ENCODE results near the gene PTPN6. TPM values are rescaled to one million over a fixed set of nuclear protein-coding genes. Genes with fewer than 3 reads are reported as not detected.

The PTPN6 gene
- total RNA-seq, 1 donor from 2014 or later: 0.65 TPM

DNA sequence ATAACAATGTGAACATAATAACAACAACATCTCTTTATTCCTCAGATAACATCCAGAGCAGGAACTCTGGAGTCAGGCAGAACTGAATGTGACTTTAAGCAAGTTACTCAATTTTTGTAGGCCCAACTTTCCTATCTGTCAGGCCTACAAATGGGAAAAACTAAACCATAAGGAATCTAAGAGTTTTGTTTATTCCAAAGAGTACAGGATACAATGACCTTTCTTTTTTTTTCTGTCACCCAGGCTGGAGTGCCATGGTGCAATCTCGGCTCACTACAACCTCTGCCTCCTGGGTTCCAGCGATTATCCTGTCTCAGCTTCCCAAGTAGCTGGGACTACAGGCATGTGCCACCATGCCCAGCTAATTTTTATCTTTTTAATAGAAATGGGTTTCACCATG is 57.7 kb downstream of the PTPN6 start:
- no peak overlapping the region for H3K4me3 Mint-ChIP-seq (ENCODE audit: unreplicated experiment)
- no peaks in the 10 kb centered on the region for H3K9me3 Mint-ChIP-seq (ENCODE audit: low read depth)
- peaks cover 2% of the 10 kb centered on the region for H3K4me1 Mint-ChIP-seq (ENCODE audit: low read depth)
- DNase-seq (ENCODE audit: low spot score): no peak
- TF ChIP-seq, protein P1, sequence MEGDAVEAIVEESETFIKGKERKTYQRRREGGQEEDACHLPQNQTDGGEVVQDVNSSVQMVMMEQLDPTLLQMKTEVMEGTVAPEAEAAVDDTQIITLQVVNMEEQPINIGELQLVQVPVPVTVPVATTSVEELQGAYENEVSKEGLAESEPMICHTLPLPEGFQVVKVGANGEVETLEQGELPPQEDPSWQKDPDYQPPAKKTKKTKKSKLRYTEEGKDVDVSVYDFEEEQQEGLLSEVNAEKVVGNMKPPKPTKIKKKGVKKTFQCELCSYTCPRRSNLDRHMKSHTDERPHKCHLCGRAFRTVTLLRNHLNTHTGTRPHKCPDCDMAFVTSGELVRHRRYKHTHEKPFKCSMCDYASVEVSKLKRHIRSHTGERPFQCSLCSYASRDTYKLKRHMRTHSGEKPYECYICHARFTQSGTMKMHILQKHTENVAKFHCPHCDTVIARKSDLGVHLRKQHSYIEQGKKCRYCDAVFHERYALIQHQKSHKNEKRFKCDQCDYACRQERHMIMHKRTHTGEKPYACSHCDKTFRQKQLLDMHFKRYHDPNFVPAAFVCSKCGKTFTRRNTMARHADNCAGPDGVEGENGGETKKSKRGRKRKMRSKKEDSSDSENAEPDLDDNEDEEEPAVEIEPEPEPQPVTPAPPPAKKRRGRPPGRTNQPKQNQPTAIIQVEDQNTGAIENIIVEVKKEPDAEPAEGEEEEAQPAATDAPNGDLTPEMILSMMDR (IDR thresholded peaks at IDR 0.05): no peak
- H3K27me3 Mint-ChIP-seq (ENCODE audit: low read depth): no peaks in the 10 kb centered on the region
- no peak overlapping the region for H3K27ac Mint-ChIP-seq (ENCODE audit: unreplicated experiment)
- peaks cover 3% of the 10 kb centered on the region for H3K36me3 Mint-ChIP-seq (ENCODE audit: low read depth)

DNA sequence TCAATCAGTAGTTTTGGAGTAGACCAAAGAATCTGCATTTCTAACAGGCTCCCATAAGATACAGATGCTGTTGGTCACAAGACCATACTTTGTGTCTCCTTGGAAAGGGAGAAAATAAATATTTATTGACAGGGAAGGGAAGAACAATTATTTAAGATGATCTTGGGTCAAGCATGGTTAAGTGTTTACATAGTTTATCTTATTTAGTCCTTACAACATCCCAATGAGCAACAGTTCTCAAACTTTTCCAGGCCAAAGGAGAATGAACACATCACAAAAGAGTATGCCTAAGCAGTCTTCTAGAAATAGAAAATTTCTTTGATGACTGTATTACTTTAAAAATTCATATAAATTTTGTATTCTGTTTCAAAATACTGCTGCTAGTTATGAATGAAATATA is 58.4 kb downstream of the PTPN6 start:
- H3K27me3 Mint-ChIP-seq (ENCODE audit: low read depth): no peaks in the 10 kb centered on the region
- H3K27ac Mint-ChIP-seq (ENCODE audit: unreplicated experiment): no peak overlapping the region
- DNase-seq (ENCODE audit: low spot score): no peak
- TF ChIP-seq, protein P1 (IDR thresholded peaks at IDR 0.05): no peak
- no peaks in the 10 kb centered on the region for H3K9me3 Mint-ChIP-seq (ENCODE audit: low read depth)
- H3K36me3 Mint-ChIP-seq (ENCODE audit: low read depth): peaks cover 3% of the 10 kb centered on the region
- H3K4me3 Mint-ChIP-seq (ENCODE audit: unreplicated experiment): no peak overlapping the region
- H3K4me1 Mint-ChIP-seq (ENCODE audit: low read depth): peaks cover 2% of the 10 kb centered on the region

Small RNA genes lying within 50 kb of the gene (microRNA-seq; reads per million reads assigned to microRNA genes)
- gene MIR141 (ENCODE audit: borderline number of aligned reads) (4.4 reads per million), gene MIR200C (ENCODE audit: borderline number of aligned reads) (83.6 reads per million, percentile 55 among the genes with 10 or more reads in this experiment)

Other genes with a start within 250 kb of the PTPN6 start
- gene COPS7A, start 227.3 kb upstream of the PTPN6 start, total RNA-seq: 57.0 to 74.4 TPM (median 59.3 TPM) in 3 replicates
- 161 to 172 TPM (median 163 TPM) in 3 replicates for gene MLF2, start 198.2 kb upstream of the PTPN6 start, total RNA-seq
- 413 to 493 TPM (median 463 TPM) in 3 replicates for gene PTMS, start 185.0 kb upstream of the PTPN6 start, total RNA-seq
- 0.56 to 1.7 TPM (median 1.0 TPM) in 3 replicates for gene LAG3, start 178.8 kb upstream of the PTPN6 start, total RNA-seq
- gene CD4, start 161.8 kb upstream of the PTPN6 start, total RNA-seq: 0.70 to 1.2 TPM (median 0.72 TPM) in 3 replicates
- gene GPR162, start 129.5 kb upstream of the PTPN6 start, total RNA-seq: 3.2 to 4.6 TPM (median 4.2 TPM) in 3 replicates
- 109 to 116 TPM (median 114 TPM) in 3 replicates for gene P3H3, start 122.9 kb upstream of the PTPN6 start, total RNA-seq
- gene GNB3, start 110.4 kb upstream of the PTPN6 start, total RNA-seq: 10.2 to 11.5 TPM (median 10.9 TPM) in 3 replicates
- gene CDCA3, start 100.1 kb upstream of the PTPN6 start, total RNA-seq: 4.1 to 7.5 TPM (median 5.6 TPM) in 3 replicates
- 103 to 147 TPM (median 106 TPM) in 3 replicates for gene USP5, start 99.2 kb upstream of the PTPN6 start, total RNA-seq
- gene TPI1, start 83.8 kb upstream of the PTPN6 start, total RNA-seq: 430 to 562 TPM (median 551 TPM) in 3 replicates
- 7.6 to 11.8 TPM (median 7.9 TPM) in 3 replicates for gene SPSB2, start 78.1 kb upstream of the PTPN6 start, total RNA-seq
- 6.3 to 9.3 TPM (median 7.6 TPM) in 3 replicates for gene LRRC23, start 46.5 kb upstream of the PTPN6 start, total RNA-seq
- 22.2 to 60.8 TPM (median 58.6 TPM) in 3 replicates for gene ENO2, start 36.8 kb upstream of the PTPN6 start, total RNA-seq
- gene ATN1, start 23.4 kb upstream of the PTPN6 start, total RNA-seq: 103 to 110 TPM (median 106 TPM) in 3 replicates
- gene RNU7-1, start 7.5 kb upstream of the PTPN6 start, total RNA-seq: not detected in 3 replicates
- 230 to 244 TPM (median 233 TPM) in 3 replicates for gene C12orf57, start 7.3 kb upstream of the PTPN6 start, total RNA-seq
- gene PHB2, start 19.3 kb downstream of the PTPN6 start, total RNA-seq: 129 to 135 TPM (median 129 TPM) in 3 replicates
- gene EMG1, start 19.6 kb downstream of the PTPN6 start, total RNA-seq: 25.0 to 35.1 TPM (median 26.5 TPM) in 3 replicates
- 18.8 to 22.1 TPM (median 19.4 TPM) in 3 replicates for gene LPCAT3, start 67.1 kb downstream of the PTPN6 start, total RNA-seq
- 20.8 to 24.2 TPM (median 22.8 TPM) in 3 replicates for gene C1S, start 109.4 kb downstream of the PTPN6 start, total RNA-seq
- gene C1R, start 141.1 kb downstream of the PTPN6 start, total RNA-seq: 19.7 to 21.9 TPM (median 19.8 TPM) in 3 replicates
- gene C1RL, start 157.9 kb downstream of the PTPN6 start, total RNA-seq: 20.3 to 21.0 TPM (median 20.4 TPM) in 3 replicates
- gene RBP5, start 177.5 kb downstream of the PTPN6 start, total RNA-seq: not detected in 3 replicates
- gene CLSTN3, start 179.0 kb downstream of the PTPN6 start, total RNA-seq: 15.5 to 19.9 TPM (median 18.2 TPM) in 3 replicates
- 25.1 to 26.0 TPM (median 25.5 TPM) in 3 replicates for gene PEX5, start 238.3 kb downstream of the PTPN6 start, total RNA-seq